Dendritic cell treated with granulocyte-macrophage colony-stimulating factor and Interleukin-4, amounts not matched to agents 40 ng/mL and 50 ng/mL, for 4 days (primary cell): Measurements from ENCODE around the gene P2RX1.
"Not testable (repeated sequence)": the region's sequence is repeated elsewhere in the genome, so short reads cannot be mapped to it uniquely, and the experiment has no call there.

Experiments
- H3K27ac Mint-ChIP-seq: one replicate; pipeline ENCODE4 v1.8.0; 2022; ENCODE audit warnings: mild to moderate bottlenecking, mixed read lengths
- H3K27me3 Mint-ChIP-seq: one replicate; pipeline ENCODE4 v1.8.0; 2022; ENCODE audit warnings: mild to moderate bottlenecking, mixed read lengths
- H3K36me3 Mint-ChIP-seq: one replicate; pipeline ENCODE4 v1.8.0; 2022; ENCODE audit warnings: low read depth, mixed read lengths
- H3K4me1 Mint-ChIP-seq: one replicate; pipeline ENCODE4 v1.8.0; 2022; ENCODE audit warnings: low read depth, mixed read lengths
- H3K4me3 Mint-ChIP-seq: one replicate; pipeline ENCODE4 v1.8.0; 2022; ENCODE audit warnings: mild to moderate bottlenecking, moderate library complexity, mixed read lengths
- H3K9me3 Mint-ChIP-seq: one replicate; pipeline ENCODE4 v1.8.0; 2022; ENCODE audit warnings: mixed read lengths
- intact Hi-C: fragments of 100-400 bp; cut with micrococcal nuclease; formaldehyde crosslinking; loops from one replicate; pipeline ENCODE4 v1.15.0; 2022

P2RX1 gene

GRCh38 chr17:3957735-3958599, 41.7 kb upstream of the P2RX1 start:
- Mint-ChIP-seq H3K4me3 (no peak overlapping the region), H3K36me3 (peaks cover 19% of the 10 kb centered on the region), H3K4me1 (peaks cover 56% of the 10 kb centered on the region), H3K27ac (peak overlapping the region; percentile 2), H3K9me3 (no peaks in the 10 kb centered on the region), H3K27me3 (peaks cover 2% of the 10 kb centered on the region)
- intact Hi-C loops = no loop called here

DNA sequence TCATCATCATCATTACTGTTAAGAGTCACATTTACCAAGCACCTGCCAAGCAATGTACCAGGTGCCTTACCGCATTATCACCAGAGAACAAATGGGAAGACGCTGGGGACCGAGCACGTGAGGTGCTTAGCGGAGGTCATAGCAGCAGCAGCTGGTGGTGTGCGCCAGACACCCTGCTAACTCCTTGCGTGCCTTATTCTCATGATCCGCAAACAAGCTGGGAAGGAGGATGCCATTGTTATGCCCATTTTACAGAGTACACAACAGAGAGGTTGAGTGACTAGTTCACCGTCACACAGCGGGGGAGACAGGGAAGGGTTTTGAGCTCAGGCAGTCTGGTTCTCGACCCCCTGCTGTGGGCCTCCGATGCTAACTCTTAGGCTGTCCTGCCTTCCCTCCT, 40.7 kb upstream of the P2RX1 start:
- intact Hi-C loops = no loop called here
- peaks cover 27% of the 10 kb centered on the region for H3K36me3 Mint-ChIP-seq
- no peak overlapping the region for H3K4me3 Mint-ChIP-seq
- H3K27me3 Mint-ChIP-seq = no peaks in the 10 kb centered on the region
- H3K4me1 Mint-ChIP-seq = peaks cover 47% of the 10 kb centered on the region
- no peaks in the 10 kb centered on the region for H3K9me3 Mint-ChIP-seq
- no peak overlapping the region for H3K27ac Mint-ChIP-seq

DNA sequence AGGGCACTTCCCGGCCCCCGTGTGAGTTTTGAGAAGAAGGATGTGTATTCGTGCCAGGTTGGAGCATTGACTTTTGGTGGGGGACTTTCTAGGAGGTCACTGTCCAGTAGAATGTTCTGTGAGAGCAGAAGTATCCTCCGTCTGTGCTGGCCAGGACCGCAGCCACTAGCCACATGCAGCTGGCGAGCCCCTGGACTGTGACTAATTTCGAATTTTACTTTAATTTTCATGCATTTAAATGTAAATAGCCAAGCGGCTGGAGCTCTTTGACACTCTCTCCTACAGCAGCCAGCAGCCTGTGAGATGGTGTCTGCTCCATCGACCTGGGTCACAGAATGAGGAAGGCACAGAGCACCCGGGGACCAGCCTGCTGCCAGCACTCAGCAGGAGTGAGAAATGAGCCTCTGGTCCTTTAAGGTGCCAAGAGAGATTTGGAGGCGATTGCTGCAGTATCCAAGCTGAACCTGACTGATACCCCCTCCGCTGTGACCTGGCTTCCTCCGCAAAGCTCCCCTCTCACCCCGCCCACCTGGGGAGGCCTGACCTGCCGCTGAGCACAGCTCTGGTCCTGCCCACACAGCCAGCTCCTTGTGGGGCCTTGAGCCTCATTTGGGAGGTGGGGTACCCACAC, 40.2 kb upstream of the P2RX1 start:
- Mint-ChIP-seq H3K4me1 (peaks cover 42% of the 10 kb centered on the region), H3K27ac (peak overlapping the region; percentile 26), H3K4me3 (no peak overlapping the region), H3K36me3 (peaks cover 32% of the 10 kb centered on the region), H3K27me3 (no peaks in the 10 kb centered on the region), H3K9me3 (no peaks in the 10 kb centered on the region)
- intact Hi-C loops = no loop called here

- Mint-ChIP-seq H3K4me3 (no peak overlapping the region), H3K4me1 (peaks cover 34% of the 10 kb centered on the region), H3K27ac (peak overlapping the region; percentile 26), H3K36me3 (peaks cover 40% of the 10 kb centered on the region), H3K9me3 (no peaks in the 10 kb centered on the region), H3K27me3 (no peaks in the 10 kb centered on the region)
- intact Hi-C loops = no loop called here
Observed at GRCh38 chr17:3955673-3955988, 39.4 kb upstream of the P2RX1 start.

DNA sequence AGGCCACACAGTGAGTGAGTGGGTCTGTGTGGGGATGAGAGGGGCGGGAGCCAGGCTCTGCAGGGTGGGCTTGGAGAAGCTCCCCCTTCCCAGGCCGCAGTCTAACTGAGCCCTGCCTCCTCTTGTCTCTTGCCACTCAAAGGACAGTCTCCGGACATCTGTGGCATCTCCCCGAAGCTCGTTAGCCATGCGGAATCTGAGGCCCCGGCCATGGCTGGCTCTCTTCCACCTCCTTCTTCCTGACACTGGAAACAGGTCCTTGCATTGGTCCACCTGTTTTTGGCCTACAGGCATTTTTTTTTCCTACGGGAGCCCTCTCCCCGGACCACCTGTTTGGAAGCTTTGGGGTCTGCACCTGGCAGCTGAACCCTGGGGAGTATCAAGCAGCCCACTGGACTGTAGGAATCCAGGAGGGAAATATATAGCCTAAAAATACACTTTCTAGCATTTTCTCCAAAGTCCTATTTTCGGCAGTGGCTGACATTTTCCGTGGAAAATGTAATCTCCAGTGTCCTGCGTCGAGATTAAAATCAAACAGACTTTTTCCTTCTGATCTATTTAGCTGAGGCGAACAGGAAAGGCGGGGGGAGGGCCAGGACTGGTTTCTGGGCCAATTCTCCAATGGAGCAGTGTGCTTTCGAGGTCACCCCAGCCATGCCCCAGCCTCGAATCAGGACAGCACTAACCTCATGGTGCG, 38.9 kb upstream of the P2RX1 start:
- peak overlapping the region; percentile 26 for H3K27ac Mint-ChIP-seq
- intact Hi-C loops = no loop called here
- peaks cover 45% of the 10 kb centered on the region for H3K36me3 Mint-ChIP-seq
- no peaks in the 10 kb centered on the region for H3K27me3 Mint-ChIP-seq
- H3K4me1 Mint-ChIP-seq = peaks cover 28% of the 10 kb centered on the region
- no peaks in the 10 kb centered on the region for H3K9me3 Mint-ChIP-seq
- no peak overlapping the region for H3K4me3 Mint-ChIP-seq

DNA sequence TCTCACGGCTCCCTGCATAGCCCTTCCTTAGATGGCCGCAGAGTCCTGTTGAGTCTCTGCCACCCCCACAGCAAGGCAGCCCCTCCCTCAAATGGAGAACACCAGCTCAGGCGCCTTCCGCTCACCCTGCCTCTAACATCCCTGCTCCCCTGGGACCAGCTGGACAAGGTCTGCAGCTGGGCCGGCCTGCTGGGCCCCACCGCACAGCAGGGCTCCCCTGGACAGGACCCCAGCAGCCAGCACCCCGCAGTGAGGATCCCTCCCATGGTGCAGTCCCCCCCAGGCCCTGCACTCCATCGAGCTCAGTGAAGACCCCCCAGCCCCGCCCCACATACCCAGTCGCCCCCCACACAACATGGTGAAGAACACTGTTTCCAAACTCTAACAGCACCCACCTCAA, 37.8 kb upstream of the P2RX1 start:
- Mint-ChIP-seq H3K4me1 (peaks cover 18% of the 10 kb centered on the region), H3K4me3 (no peak overlapping the region), H3K27me3 (no peaks in the 10 kb centered on the region), H3K27ac (no peak overlapping the region), H3K36me3 (peaks cover 56% of the 10 kb centered on the region), H3K9me3 (no peaks in the 10 kb centered on the region)
- intact Hi-C loops = no loop called here

- Mint-ChIP-seq H3K4me1 (peaks cover 16% of the 10 kb centered on the region), H3K27ac (no peak overlapping the region), H3K27me3 (no peaks in the 10 kb centered on the region), H3K36me3 (peaks cover 61% of the 10 kb centered on the region), H3K9me3 (no peaks in the 10 kb centered on the region), H3K4me3 (no peak overlapping the region)
- intact Hi-C loops = no loop called here
Observed at GRCh38 chr17:3953542-3953941, 37.3 kb upstream of the P2RX1 start.

GRCh38 chr17:3952186-3952585, 35.9 kb upstream of the P2RX1 start:
- intact Hi-C loops = no loop called here
- H3K9me3 Mint-ChIP-seq = no peaks in the 10 kb centered on the region
- peaks cover 16% of the 10 kb centered on the region for H3K4me1 Mint-ChIP-seq
- H3K27me3 Mint-ChIP-seq = no peaks in the 10 kb centered on the region
- no peak overlapping the region for H3K4me3 Mint-ChIP-seq
- H3K36me3 Mint-ChIP-seq = peaks cover 72% of the 10 kb centered on the region
- H3K27ac Mint-ChIP-seq = no peak overlapping the region

GRCh38 chr17:3951420-3951819, 35.2 kb upstream of the P2RX1 start:
- H3K4me3 Mint-ChIP-seq = no peak overlapping the region
- H3K36me3 Mint-ChIP-seq = peaks cover 74% of the 10 kb centered on the region
- H3K4me1 Mint-ChIP-seq = peaks cover 11% of the 10 kb centered on the region
- no peaks in the 10 kb centered on the region for H3K27me3 Mint-ChIP-seq
- no peaks in the 10 kb centered on the region for H3K9me3 Mint-ChIP-seq
- intact Hi-C loops = no loop called here
- H3K27ac Mint-ChIP-seq = no peak overlapping the region

DNA sequence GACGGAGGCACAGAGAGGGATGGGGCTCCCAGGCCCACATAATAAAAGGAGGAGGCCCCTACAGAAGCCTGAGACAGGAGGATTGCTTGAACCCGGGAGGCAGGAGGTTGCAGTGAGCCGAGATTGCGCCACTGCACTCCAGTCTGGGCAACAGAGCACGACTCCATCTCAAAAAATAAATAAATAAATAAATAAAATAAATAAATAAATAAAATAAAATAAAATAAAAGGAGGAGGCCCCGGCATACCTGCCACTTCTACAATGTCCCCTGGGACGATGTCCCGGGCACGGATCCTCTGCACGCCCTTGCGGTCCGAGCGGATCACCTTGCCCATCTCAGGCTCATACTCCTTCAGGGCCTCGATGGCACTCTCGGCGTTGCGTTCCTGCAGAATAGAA, 34.7 kb upstream of the P2RX1 start:
- H3K36me3 Mint-ChIP-seq = peaks cover 78% of the 10 kb centered on the region
- peaks cover 7% of the 10 kb centered on the region for H3K4me1 Mint-ChIP-seq
- no peaks in the 10 kb centered on the region for H3K27me3 Mint-ChIP-seq
- H3K27ac Mint-ChIP-seq = no peak overlapping the region
- no peak overlapping the region for H3K4me3 Mint-ChIP-seq
- intact Hi-C loops = no loop called here
- H3K9me3 Mint-ChIP-seq = no peaks in the 10 kb centered on the region

GRCh38 chr17:3950584-3950983, 34.3 kb upstream of the P2RX1 start:
- intact Hi-C loops = no loop called here
- Mint-ChIP-seq H3K27ac (no peak overlapping the region), H3K27me3 (no peaks in the 10 kb centered on the region), H3K36me3 (peaks cover 82% of the 10 kb centered on the region), H3K4me1 (peaks cover 3% of the 10 kb centered on the region), H3K4me3 (no peak overlapping the region), H3K9me3 (no peaks in the 10 kb centered on the region)

GRCh38 chr17:3949418-3949817, 33.2 kb upstream of the P2RX1 start:
- Mint-ChIP-seq H3K27me3 (no peaks in the 10 kb centered on the region), H3K36me3 (peaks cover 90% of the 10 kb centered on the region), H3K4me1 (no peaks in the 10 kb centered on the region), H3K4me3 (no peak overlapping the region), H3K9me3 (no peaks in the 10 kb centered on the region), H3K27ac (no peak overlapping the region)
- intact Hi-C loops = no loop called here

DNA sequence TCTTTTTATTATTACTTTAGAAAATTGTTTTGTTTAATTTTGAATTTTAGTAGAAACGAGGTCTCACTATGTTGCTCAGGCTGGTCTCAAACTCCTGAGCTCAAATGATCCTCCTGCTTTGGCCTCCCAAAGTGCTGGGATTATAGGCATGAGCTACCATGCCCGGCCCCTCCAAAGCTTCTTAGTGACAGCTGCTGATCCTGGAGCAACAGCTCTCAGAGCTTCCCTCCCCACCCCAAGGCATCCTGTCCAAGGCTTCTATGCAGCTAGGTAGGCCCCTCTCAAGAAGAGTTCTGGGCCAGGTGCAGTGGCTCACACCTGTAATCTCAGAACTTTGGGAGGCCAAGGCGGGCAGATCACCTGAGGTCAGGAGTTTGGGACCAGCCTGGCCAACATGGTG, 32.3 kb upstream of the P2RX1 start:
- peaks cover 92% of the 10 kb centered on the region for H3K36me3 Mint-ChIP-seq
- intact Hi-C loops = not testable (repeated sequence)

GRCh38 chr17:3947318-3947810, 31.1 kb upstream of the P2RX1 start:
- intact Hi-C loops = no loop called here
- Mint-ChIP-seq H3K36me3 (peaks cover 94% of the 10 kb centered on the region), H3K4me3 (no peak overlapping the region), H3K4me1 (no peaks in the 10 kb centered on the region), H3K27me3 (no peaks in the 10 kb centered on the region), H3K27ac (no peak overlapping the region), H3K9me3 (no peaks in the 10 kb centered on the region)

More for the DNA sequence above, 32.3 kb upstream of the P2RX1 start:
- not testable (repeated sequence) for H3K4me1 Mint-ChIP-seq, H3K27ac Mint-ChIP-seq, H3K27me3 Mint-ChIP-seq, H3K9me3 Mint-ChIP-seq, H3K4me3 Mint-ChIP-seq
